HAP-1 (cell line): ENCODE results near the gene SORCS2.

ENCODE experiments used
- DNase-seq, 2 experiments: peaks; one replicate each; pipeline ENCODE4 v3.0.0-alpha.2; 2016 to 2020; ENCODE audit warnings: low spot score in 2 of 2
- H3K27me3 ChIP-seq: fragments of 250-450 bp; sonication (Bioruptor Pico); 2 replicates; pipeline ENCODE4 v1.5.1; 2020; ENCODE audit warnings: low read depth, mild to moderate bottlenecking, moderate library complexity
- H3K36me3 ChIP-seq: fragments of 250-450 bp; sonication (Bioruptor Pico); replicated peaks from 2 replicates; pipeline ENCODE4 v1.5.1; 2020; ENCODE audit warnings: mild to moderate bottlenecking
- H3K4me1 ChIP-seq: fragments of 250-450 bp; sonication (Bioruptor Pico); 2 replicates; pipeline ENCODE4 v1.5.1; 2020; ENCODE audit warnings: mild to moderate bottlenecking
- H3K4me3 ChIP-seq: fragments of 250-450 bp; sonication (Bioruptor Pico); 2 replicates; pipeline ENCODE4 v1.5.1; 2020; ENCODE audit warnings: mild to moderate bottlenecking, moderate library complexity
- H3K9me3 ChIP-seq: fragments of 250-450 bp; sonication (Bioruptor Pico); 2 replicates; pipeline ENCODE4 v1.5.1; 2020; ENCODE audit warnings: mild to moderate bottlenecking, moderate library complexity
- in situ Hi-C: fragments of 300-500 bp; cut with MboI; formaldehyde crosslinking; loops from 3 replicates; pipeline ENCODE4 v1.14.3; 2020; ENCODE audit warnings: low sequenced_read_pairs, inconsistent platforms, mixed read lengths

SORCS2 gene

GRCh38 chr4:7629501-7630254 lies 437.3 kb downstream of the SORCS2 start:
- Histone ChIP-seq H3K4me3 (no peak overlapping the region), H3K4me1 (no peaks in the 10 kb centered on the region), H3K27me3 (peaks cover 23% of the 10 kb centered on the region), H3K9me3 (no peaks in the 10 kb centered on the region), H3K36me3 (no peaks in the 10 kb centered on the region)
- no peak for DNase-seq
- in situ Hi-C loops: no loop called here

DNA sequence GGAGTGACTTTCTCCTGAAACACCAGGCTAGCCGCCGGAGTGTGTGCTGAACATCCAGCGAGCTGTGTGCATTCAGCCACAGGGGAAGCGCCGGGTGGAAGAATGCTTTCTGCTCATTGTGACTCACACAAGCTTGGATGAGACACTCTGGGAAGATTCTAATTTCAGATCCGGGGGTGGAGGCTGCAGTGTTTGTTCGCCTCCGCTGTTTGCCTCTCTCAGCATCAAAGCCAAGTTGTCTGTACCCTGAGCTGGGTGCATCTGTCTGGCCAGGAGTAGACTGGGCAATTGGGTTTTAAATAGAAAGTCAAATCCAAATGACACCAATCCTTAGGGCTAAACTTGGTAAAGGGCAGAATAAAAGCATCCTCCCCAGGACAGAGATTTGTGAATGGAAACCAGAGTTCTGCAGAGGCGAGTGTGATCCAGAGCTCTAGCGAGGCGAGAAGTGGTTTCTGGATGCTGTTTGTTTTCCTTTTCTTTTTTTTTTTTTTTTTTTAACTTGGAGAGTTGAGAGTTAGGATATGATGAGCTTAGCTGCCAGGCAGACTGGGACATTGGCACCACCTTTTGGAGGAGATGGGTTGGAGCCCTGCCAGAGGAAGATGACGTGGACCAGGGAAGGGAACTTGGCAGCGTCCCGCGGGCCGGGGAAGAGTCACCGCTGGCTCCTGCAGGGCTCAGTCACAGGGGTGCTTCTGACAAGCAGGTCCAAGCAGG lies 438.4 kb downstream of the SORCS2 start:
- Histone ChIP-seq H3K9me3 (no peaks in the 10 kb centered on the region), H3K4me1 (no peaks in the 10 kb centered on the region), H3K4me3 (no peak overlapping the region), H3K36me3 (no peaks in the 10 kb centered on the region), H3K27me3 (peaks cover 25% of the 10 kb centered on the region)
- DNase-seq: no peak
- in situ Hi-C loops: no loop called here

GRCh38 chr4:7631288-7632014 lies 439.1 kb downstream of the SORCS2 start:
- peaks cover 25% of the 10 kb centered on the region for H3K27me3 ChIP-seq
- H3K9me3 ChIP-seq: no peaks in the 10 kb centered on the region
- H3K4me1 ChIP-seq: no peaks in the 10 kb centered on the region
- no peak for DNase-seq
- H3K36me3 ChIP-seq: no peaks in the 10 kb centered on the region
- in situ Hi-C loops: no loop called here
- no peak overlapping the region for H3K4me3 ChIP-seq

DNA sequence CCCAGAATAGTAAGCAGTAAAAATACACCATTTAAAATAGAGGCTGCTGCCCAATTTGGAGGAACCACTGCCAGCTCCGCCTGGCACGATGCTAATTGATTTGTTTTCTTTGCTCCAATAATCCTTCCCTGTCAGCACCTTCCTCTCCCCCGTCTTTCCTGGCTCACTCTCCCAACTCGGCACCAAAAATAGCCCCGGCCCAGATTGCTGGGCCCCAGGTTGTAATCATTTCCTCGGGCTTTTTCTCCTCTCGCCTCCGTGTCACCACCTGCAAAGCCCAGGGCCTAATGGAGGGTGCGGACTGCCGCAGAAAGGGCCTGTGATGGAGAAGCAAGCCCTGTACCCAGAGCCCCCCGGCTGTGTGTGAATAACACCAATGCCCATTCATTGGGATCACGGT lies 440.0 kb downstream of the SORCS2 start:
- in situ Hi-C loops: no loop called here
- Histone ChIP-seq H3K9me3 (no peaks in the 10 kb centered on the region), H3K4me1 (no peaks in the 10 kb centered on the region), H3K4me3 (no peak overlapping the region), H3K36me3 (no peaks in the 10 kb centered on the region), H3K27me3 (peaks cover 25% of the 10 kb centered on the region)
- DNase-seq: no peak

DNA sequence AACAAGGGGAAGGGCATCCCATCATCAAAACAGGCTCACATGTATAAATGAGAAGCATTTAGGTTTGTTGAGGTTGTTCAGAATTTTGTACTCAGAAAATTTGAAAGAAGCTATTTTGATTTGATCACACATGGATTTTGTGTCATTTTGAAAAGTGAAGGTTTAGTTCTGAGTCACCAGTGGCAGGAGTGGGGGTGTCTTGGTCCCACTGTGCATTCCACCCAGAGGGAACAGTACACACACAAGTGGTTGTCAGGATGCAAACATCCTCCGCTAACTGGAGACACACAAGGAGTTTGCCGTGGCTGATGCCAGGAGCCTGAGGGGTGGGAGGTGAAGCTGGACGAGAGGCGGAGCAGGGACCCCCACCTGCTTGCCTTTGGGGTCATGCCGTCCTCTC lies 440.6 kb downstream of the SORCS2 start:
- H3K9me3 ChIP-seq: no peaks in the 10 kb centered on the region
- H3K36me3 ChIP-seq: no peaks in the 10 kb centered on the region
- DNase-seq: no peak
- no peak overlapping the region for H3K4me3 ChIP-seq
- peaks cover 25% of the 10 kb centered on the region for H3K27me3 ChIP-seq
- H3K4me1 ChIP-seq: no peaks in the 10 kb centered on the region
- in situ Hi-C loops: no loop called here

- no peak for DNase-seq
- H3K4me3 ChIP-seq: no peak overlapping the region
- in situ Hi-C loops: no loop called here
- H3K9me3 ChIP-seq: no peaks in the 10 kb centered on the region
- no peaks in the 10 kb centered on the region for H3K36me3 ChIP-seq
- no peaks in the 10 kb centered on the region for H3K4me1 ChIP-seq
- H3K27me3 ChIP-seq: peaks cover 25% of the 10 kb centered on the region
Measured at GRCh38 chr4:7634661-7635251, 442.4 kb downstream of the SORCS2 start.

- no peak for DNase-seq
- H3K4me1 ChIP-seq: no peaks in the 10 kb centered on the region
- no peak overlapping the region for H3K4me3 ChIP-seq
- no peaks in the 10 kb centered on the region for H3K9me3 ChIP-seq
- in situ Hi-C loops: no loop called here
- peaks cover 25% of the 10 kb centered on the region for H3K27me3 ChIP-seq
- H3K36me3 ChIP-seq: no peaks in the 10 kb centered on the region
Measured at GRCh38 chr4:7635445-7636239, 443.3 kb downstream of the SORCS2 start.

GRCh38 chr4:7636240-7636508 lies 443.8 kb downstream of the SORCS2 start:
- DNase-seq: no peak
- Histone ChIP-seq H3K27me3 (peaks cover 25% of the 10 kb centered on the region), H3K9me3 (no peaks in the 10 kb centered on the region), H3K36me3 (no peaks in the 10 kb centered on the region), H3K4me1 (no peaks in the 10 kb centered on the region), H3K4me3 (no peak overlapping the region)
- in situ Hi-C loops: no loop called here

GRCh38 chr4:7637139-7637538 lies 444.8 kb downstream of the SORCS2 start:
- no peak overlapping the region for H3K4me3 ChIP-seq
- H3K9me3 ChIP-seq: no peaks in the 10 kb centered on the region
- in situ Hi-C loops: no loop called here
- DNase-seq: no peak
- H3K4me1 ChIP-seq: no peaks in the 10 kb centered on the region
- H3K36me3 ChIP-seq: no peaks in the 10 kb centered on the region
- H3K27me3 ChIP-seq: peaks cover 18% of the 10 kb centered on the region

DNA sequence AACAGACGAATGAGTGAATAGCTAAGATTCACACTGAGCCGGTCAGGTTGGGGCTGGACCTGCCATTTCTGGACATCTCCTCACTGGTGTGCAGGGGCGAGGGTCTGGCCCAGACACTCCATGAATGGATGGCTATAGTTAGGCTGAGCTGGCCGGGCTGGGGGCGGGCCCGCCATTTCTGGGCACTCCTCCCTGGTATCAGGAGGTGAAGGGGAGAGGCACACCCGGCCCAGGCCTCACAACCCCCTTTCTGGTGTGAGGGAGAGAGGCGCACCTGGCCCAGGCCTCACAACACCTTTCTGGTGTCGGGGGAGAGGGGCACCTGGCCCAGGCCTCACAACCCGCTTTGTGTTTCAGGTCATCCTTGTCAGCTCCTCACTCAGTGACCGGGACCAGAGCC lies 445.6 kb downstream of the SORCS2 start:
- Histone ChIP-seq H3K4me3 (no peak overlapping the region), H3K27me3 (peaks cover 11% of the 10 kb centered on the region), H3K9me3 (no peaks in the 10 kb centered on the region), H3K36me3 (no peaks in the 10 kb centered on the region), H3K4me1 (no peaks in the 10 kb centered on the region)
- in situ Hi-C loops: no loop called here
- DNase-seq: no peak

GRCh38 chr4:7638489-7638888 lies 446.2 kb downstream of the SORCS2 start:
- no peaks in the 10 kb centered on the region for H3K36me3 ChIP-seq
- H3K9me3 ChIP-seq: no peaks in the 10 kb centered on the region
- peaks cover 9% of the 10 kb centered on the region; the same call in 1 of the 2 replicates for H3K27me3 ChIP-seq
- no peak for DNase-seq
- in situ Hi-C loops: no loop called here
- no peaks in the 10 kb centered on the region for H3K4me1 ChIP-seq
- H3K4me3 ChIP-seq: no peak overlapping the region

GRCh38 chr4:7638984-7639789 lies 446.8 kb downstream of the SORCS2 start:
- in situ Hi-C loops: no loop called here
- H3K4me3 ChIP-seq: no peak overlapping the region
- H3K36me3 ChIP-seq: no peaks in the 10 kb centered on the region
- DNase-seq: no peak
- H3K9me3 ChIP-seq: no peaks in the 10 kb centered on the region
- H3K4me1 ChIP-seq: no peaks in the 10 kb centered on the region
- peaks cover 7% of the 10 kb centered on the region; the same call in 1 of the 2 replicates for H3K27me3 ChIP-seq

GRCh38 chr4:7640136-7640535 lies 447.8 kb downstream of the SORCS2 start:
- no peaks in the 10 kb centered on the region for H3K4me1 ChIP-seq
- no peaks in the 10 kb centered on the region for H3K9me3 ChIP-seq
- H3K36me3 ChIP-seq: no peaks in the 10 kb centered on the region
- in situ Hi-C loops: no loop called here
- no peak overlapping the region for H3K4me3 ChIP-seq
- no peaks in the 10 kb centered on the region for H3K27me3 ChIP-seq
- DNase-seq: no peak
